ENCODE measurements around the gene STAT4.

STAT4 gene

GRCh38 chr2:191144217-191144616 lies 6.6 kb downstream of the STAT4 start:
- DNase-seq = no peak

DNA sequence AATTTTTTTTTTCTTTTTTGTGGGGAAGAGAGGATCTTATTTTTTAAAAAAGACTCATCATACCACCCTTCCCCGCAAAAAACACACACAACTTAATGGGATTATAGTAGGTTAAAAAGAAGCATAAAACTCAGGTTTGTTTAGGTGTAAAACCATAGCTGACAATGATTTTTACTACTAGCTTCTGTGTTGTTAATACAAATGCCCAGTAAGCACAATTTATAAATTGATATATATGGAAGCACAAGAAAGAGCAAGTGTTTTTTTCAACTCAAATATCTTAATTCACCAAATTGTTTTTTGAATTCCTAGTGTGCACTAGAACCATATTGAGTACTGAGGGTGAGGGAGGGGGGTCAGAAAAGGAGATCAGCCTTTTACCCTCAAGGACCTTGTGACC lies 7.0 kb downstream of the STAT4 start:
- DNase-seq = no peak

GRCh38 chr2:191128911-191129304 lies 21.9 kb downstream of the STAT4 start:
- no peak for DNase-seq

DNA sequence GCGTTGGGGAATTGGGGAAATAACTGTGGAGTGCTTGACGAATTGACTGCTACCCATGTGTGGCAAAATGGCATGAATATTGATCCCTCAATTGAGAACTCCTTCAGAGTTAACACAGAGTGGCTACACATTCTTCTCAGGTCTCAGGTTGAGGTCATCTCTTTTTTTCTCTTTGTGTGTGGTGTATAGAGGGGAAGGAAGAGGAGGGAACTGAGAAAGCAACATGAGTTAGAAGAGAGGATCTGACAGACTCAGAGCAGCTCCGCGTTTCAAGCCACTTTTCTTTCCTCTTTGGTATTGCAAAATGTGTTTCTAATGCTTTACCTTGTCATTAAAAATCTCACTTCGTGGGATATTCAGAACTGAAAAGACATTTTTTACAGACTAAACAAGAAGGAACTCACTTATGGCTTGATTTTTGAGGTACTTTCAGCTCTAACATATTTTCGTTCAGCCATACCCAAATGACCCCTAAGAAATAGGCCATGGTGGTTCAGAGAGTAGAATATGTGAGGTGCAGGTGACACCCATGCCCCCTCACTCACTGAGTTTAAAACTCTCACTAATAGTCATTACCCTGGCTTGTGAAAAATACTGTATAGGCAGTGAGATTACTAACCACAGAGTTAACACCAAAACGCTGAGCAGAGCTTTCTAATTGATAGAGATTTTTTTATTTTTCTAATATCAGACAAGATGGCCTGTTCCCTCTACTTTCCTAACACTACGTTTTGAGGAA lies 22.5 kb downstream of the STAT4 start:
- no peak for DNase-seq

DNA sequence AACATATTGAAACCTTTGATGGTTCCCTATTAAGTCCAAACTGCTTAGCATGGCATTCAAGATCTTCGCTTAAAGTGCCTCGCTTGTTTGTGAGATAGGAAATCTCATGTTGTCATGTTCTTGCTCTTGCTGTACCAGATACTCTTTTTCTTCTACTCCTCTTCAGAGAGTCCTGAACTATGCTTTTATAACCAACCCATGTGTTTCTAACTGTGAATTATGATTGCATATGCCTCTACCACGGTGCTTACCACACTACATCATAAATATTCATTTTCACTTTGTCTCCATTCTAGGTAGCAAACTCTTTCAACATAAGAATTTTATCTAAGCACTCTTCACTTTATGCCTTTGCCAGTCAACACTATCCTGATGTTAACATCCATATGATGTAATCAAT lies 23.6 kb downstream of the STAT4 start:
- DNase-seq = no peak

- DNase-seq = no peak
Measured at GRCh38 chr2:191126386-191127085, 24.3 kb downstream of the STAT4 start.

DNA sequence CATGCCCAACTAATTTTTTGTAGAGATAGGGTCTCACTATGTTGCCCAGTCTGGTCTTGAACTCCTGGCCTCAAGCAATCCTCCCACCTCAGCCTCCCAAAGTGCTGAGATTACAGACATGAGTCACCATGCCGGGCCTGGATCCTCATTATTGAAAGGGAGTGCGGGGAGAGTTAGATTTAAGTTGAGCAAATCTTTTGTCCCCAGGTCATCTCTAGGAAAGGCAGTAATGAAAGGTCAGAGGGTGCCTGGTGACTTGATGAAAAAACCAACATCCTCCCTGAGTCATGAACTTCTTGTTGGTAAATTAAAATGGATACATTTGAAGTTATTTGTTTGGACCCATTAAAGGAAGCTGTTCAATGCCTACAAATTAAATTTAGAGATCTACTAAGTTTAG lies 25.1 kb downstream of the STAT4 start:
- no peak for DNase-seq

- no peak for DNase-seq
Measured at GRCh38 chr2:191122638-191123294, 28.0 kb downstream of the STAT4 start.

DNA sequence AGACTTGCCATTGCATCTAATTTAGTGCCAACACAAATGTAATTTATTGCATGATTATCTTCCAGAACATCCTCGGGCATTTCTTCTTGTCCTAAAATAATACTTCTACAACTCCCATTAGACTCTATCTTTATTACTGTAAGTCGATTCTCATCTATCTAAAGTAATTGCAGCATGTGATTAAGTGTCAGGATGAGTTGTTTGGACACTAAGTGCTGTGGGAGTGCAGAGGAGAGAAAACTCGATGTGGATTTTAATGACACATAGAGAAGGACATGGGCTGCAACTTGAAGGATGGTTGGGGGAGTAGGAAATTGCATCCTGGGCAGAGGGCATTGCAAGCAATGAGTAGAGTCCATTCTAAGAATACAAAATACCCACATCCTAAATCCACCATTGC lies 33.5 kb downstream of the STAT4 start:
- DNase-seq = no peak

GRCh38 chr2:191115804-191116203 lies 35.0 kb downstream of the STAT4 start:
- no peak for DNase-seq

- DNase-seq = peak; percentile 79
Measured at GRCh38 chr2:191115391-191115790, 35.4 kb downstream of the STAT4 start.

GRCh38 chr2:191114403-191114886 lies 36.3 kb downstream of the STAT4 start:
- peak; percentile 66 for DNase-seq

DNA sequence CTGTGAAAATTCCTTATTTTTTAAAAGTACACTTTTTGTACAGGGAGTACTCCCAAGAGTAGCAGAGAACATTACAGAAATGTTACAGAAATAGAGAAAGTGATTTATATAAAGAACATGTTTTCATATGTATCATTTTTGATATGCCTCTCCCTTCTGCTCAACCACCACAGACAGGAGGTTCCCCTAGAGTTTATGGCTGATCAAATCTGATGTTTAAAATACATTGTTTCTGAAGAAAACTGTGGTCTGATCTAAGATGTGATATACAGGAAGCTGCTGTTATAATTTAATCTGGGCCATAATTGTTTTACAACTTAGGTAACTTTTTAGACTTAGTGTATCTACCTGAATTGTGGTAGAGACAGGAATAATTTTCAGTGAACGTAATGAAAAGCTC lies 37.0 kb downstream of the STAT4 start:
- DNase-seq = no peak

GRCh38 chr2:191112448-191112901 lies 38.3 kb downstream of the STAT4 start:
- no peak for DNase-seq

GRCh38 chr2:191109888-191110287 lies 40.9 kb downstream of the STAT4 start:
- no peak for DNase-seq

- no peak for DNase-seq
Measured at GRCh38 chr2:191108331-191108730, 42.5 kb downstream of the STAT4 start.

DNA sequence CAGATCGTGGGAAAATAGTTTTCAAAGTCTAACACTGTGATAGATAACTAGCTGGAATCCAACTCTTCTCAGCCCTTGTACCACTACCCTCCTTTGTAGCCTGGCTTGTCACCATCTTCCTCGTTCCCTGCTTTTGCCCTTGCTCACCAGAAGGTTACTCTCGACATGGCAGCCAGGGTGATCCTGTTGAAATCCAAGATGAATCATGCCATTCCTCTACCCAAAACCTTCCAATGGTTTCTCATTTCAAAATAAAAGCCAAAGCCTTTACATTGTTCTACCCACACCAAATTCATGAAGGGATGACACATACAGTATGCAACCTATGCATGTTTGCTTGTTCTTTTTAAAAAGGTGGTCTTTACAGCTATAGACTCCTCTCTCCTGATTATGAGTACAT lies 45.7 kb downstream of the STAT4 start:
- no peak for DNase-seq

DNA sequence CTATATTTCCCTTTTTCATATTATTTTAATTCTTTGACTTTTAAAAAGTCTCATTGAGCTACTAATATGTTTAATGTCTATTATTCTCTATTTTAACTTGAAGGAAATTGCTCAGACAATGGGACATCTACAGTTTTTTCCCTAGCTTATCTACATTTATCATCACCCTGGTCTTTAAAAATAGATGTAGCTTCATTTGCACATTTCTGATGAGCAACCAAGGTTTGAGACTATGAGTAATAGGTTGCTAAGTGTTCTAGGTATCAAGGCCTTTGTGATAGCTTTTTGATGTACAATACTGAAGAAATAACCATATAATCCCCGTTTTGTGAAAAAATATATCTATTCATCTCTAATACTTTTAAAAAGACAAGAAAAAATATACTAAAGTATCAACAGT lies 47.0 kb downstream of the STAT4 start:
- no peak for DNase-seq

- DNase-seq = no peak
Measured at GRCh38 chr2:191100216-191100615, 50.6 kb downstream of the STAT4 start.

DNA sequence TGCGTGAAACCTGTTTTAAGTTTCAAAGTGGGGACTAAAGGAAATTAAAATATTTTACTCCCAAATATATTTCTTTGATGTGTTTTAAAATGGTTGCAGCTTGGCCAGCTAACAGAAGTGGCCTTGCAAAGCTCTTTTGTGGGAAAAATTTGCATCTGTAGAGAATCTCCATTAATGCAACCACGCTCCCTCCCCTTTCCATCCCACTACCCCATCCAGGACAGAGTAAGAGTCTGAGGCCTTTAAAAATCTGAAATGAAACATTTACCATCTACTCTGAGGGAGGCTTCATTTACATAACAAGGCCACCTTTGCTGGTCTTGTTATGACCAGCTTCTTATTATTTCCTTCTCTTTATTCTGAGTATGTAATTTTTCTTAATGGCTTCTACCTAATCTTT lies 63.5 kb downstream of the STAT4 start:
- DNase-seq = no peak

- no peak for DNase-seq
Measured at GRCh38 chr2:191086706-191087105, 64.1 kb downstream of the STAT4 start.

- DNase-seq = no peak
Measured at GRCh38 chr2:191083540-191083939, 67.3 kb downstream of the STAT4 start.

DNA sequence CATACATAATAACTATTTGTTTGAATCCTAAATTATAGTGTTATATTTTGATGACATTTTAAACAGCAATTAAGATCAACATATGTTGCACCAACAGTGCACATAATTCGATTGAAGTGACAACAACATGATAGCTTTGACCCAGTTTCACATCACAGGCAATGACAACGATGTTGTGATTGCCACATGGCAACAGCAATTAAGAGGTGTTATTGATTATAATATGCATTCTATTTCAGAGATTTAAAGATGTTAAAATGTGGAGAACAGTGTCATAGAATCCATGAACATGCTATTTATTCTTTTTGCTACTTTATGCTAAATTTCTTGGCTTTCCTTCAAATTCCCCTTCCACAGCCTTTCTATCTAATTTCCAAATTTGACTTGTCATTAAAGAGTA lies 68.5 kb downstream of the STAT4 start:
- no peak for DNase-seq

All from activated effector memory CD4-positive, alpha-beta T cell treated with anti-CD3 and anti-CD28 coated beads, Interleukin-2, amount 50 U/mL, for 16 hours (primary cell).